GM23248 (cell line): ENCODE results near the gene BTBD19.
"Not testable (repeated sequence)": the region's sequence is repeated elsewhere in the genome, so short reads cannot be mapped to it uniquely, and the experiment has no call there.

ENCODE experiments used
- EZH2 ChIP-seq: fragments of 200-600 bp; sonication (generic); IDR thresholded peaks from 2 replicates; pipeline ENCODE4 v1.6.1; 2018; ENCODE audit warnings: antibody characterized with exemption, mild to moderate bottlenecking; ENCODE audit not compliant: insufficient read depth, poor library complexity, severe bottlenecking
- EZH2phosphoT487 ChIP-seq: fragments of 200-600 bp; sonication (generic); IDR thresholded peaks from 2 replicates; pipeline ENCODE4 v1.6.1; 2018; ENCODE audit warnings: antibody characterized with exemption, moderate library complexity, mild to moderate bottlenecking, low read depth; ENCODE audit not compliant: insufficient read depth

- not testable (repeated sequence) for TF ChIP-seq EZH2, EZH2phosphoT487
These were observed 10.4 kb upstream of the BTBD19 start for GRCh38 chr1:44797886-44798285.
